ENCODE data around the gene ATOH8.
"Not testable (repeated sequence)": the region's sequence is repeated elsewhere in the genome, so short reads cannot be mapped to it uniquely, and the experiment has no call there.

The ATOH8 gene

GRCh38 chr2:85828725-85829124, 74.9 kb downstream of the ATOH8 start:
- no peak for DNase-seq (ENCODE audit: low spot score)

DNA sequence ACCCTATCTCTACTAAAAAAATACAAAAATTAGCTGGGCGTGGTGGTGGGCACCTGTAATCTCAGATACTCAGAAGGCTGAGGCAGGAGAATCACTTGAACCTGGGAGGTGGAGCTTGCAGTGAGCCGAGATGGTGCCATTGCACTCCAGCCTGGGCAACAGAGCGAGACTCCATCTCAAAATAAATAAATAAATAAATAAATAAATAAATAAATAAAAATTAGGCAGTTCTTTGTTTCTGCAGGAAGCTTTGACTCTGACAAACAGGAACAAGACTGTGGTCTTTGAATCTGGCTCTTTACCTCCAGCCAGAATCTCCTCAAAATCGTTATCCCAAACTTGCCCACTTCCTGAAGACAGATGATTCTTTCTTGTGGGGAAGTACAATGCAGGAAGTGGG, 75.6 kb downstream of the ATOH8 start:
- not testable (repeated sequence) for DNase-seq (ENCODE audit: low spot score)

DNA sequence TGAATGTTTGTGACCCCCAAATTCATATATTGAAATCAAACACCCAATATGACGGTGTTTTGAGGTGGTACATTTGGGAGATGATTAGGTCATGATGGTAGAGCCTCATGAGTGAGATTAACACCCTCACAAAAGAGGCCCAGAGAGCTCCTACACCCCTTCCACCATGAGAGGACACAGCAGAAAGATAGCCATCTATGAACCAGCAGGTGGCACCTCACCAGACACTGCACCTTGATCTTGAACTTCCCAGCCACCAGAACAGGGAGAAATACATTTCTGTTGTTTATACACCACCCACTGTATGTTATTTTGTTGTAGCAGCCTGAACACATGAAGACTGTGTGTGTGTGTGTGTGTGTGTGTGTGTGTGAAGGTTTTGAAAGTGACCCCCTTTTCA, 76.9 kb downstream of the ATOH8 start:
- DNase-seq (ENCODE audit: low spot score): no peak

DNA sequence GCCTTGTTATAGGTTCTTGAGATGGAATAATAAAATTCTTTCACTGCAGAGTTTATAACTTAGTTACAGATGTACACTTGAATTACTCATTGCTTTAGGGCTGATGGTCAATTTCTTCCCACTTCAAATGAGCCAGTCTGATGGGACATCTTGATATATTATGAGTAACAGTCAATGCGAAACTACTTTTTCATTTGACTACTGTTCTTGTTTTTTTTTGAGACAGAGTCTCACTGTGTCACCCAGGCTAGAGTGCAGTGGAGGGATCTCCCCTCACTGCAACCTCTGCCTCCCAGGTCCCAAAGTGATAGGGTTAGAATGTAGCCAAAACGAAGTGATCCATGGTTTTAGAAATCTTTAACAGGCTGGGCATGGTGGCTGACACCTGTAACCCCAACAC, 77.9 kb downstream of the ATOH8 start:
- no peak for DNase-seq (ENCODE audit: low spot score)

DNA sequence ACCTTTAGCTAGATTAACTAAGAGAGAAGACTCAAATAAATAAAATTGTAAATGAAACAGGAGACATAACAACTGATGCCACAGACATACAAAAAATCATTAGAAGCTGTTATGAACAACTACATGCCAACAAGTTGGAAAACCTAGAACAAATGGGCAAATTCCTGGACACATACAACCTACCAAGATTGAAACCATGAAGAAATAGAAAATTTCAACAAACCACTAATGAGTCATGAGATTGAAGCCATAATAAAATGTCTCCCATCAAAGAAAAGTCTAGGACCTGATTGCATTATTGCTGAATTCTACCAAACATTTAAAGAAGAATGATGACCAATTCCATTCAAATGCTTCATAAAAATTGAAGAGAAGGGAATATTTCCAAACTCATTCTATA, 80.7 kb downstream of the ATOH8 start:
- no peak for DNase-seq (ENCODE audit: low spot score)

All from RKO (cell line).